ENCODE data around the gene CTNNA3. TPM values are rescaled to one million over a fixed set of nuclear protein-coding genes. Genes with fewer than 3 reads are reported as not detected.
"Not testable (repeated sequence)": the region's sequence is repeated elsewhere in the genome, so short reads cannot be mapped to it uniquely, and the experiment has no call there.

CTNNA3 gene
- total RNA-seq, 4 donors from 2014 or later = 0.47 to 3.3 (median 0.80) TPM; not detected in 1

DNA sequence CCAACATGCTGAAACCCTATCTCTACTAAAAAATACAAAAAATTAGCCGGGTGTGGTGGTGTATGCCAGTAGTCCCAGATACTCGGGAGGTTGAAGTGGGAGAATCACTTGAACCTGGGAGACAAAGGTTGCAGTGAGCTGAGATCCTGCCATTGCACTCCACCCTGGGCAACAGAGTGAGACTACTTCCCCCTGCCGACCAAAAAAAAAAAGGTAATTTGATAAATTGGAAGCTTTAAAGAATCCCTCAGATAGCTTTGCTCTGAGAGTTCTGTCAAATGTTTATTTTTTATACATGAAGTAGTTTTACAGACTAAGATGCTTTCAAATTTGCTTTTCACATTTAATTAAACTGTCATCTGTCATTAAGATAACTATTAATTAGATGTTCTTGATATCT lies 1333.5 kb downstream of the CTNNA3 start:
- DNase-seq = no peak
- no peak overlapping the region for H3K27ac ChIP-seq
- H3K9me3 ChIP-seq = no peaks in the 10 kb centered on the region
- H3K27me3 ChIP-seq = no peaks in the 10 kb centered on the region
- TF ChIP-seq POLR2A (IDR thresholded peaks at IDR 0.05) = no peak
- TF ChIP-seq, protein P1, sequence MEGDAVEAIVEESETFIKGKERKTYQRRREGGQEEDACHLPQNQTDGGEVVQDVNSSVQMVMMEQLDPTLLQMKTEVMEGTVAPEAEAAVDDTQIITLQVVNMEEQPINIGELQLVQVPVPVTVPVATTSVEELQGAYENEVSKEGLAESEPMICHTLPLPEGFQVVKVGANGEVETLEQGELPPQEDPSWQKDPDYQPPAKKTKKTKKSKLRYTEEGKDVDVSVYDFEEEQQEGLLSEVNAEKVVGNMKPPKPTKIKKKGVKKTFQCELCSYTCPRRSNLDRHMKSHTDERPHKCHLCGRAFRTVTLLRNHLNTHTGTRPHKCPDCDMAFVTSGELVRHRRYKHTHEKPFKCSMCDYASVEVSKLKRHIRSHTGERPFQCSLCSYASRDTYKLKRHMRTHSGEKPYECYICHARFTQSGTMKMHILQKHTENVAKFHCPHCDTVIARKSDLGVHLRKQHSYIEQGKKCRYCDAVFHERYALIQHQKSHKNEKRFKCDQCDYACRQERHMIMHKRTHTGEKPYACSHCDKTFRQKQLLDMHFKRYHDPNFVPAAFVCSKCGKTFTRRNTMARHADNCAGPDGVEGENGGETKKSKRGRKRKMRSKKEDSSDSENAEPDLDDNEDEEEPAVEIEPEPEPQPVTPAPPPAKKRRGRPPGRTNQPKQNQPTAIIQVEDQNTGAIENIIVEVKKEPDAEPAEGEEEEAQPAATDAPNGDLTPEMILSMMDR (IDR thresholded peaks at IDR 0.05) = no peak
- no peak overlapping the region for H3K4me3 ChIP-seq
- no peaks in the 10 kb centered on the region for H3K36me3 ChIP-seq
- no peaks in the 10 kb centered on the region for H3K4me1 ChIP-seq

DNA sequence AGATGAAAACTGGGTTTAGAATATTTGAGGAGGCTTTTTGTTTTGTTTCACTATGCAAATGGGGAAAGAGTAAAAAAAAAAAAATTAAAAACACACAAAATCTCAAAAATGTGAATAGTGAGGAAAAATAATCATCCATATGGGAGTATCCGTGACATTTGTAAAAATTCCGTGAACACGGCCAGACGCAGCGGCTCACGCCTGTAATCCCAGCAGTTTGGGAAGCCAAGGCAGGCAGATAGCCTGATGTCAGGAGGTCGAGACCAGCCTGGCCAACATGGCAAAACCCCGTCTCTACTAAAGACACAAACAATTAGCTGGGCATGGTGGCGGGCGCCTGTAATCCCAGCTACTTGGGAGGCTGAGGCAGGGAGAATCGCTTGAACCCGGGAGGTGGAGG lies 1342.2 kb downstream of the CTNNA3 start:
- not testable (repeated sequence) for H3K27ac ChIP-seq, H3K4me3 ChIP-seq, H3K27me3 ChIP-seq, H3K36me3 ChIP-seq, DNase-seq, H3K4me1 ChIP-seq, H3K9me3 ChIP-seq

DNA sequence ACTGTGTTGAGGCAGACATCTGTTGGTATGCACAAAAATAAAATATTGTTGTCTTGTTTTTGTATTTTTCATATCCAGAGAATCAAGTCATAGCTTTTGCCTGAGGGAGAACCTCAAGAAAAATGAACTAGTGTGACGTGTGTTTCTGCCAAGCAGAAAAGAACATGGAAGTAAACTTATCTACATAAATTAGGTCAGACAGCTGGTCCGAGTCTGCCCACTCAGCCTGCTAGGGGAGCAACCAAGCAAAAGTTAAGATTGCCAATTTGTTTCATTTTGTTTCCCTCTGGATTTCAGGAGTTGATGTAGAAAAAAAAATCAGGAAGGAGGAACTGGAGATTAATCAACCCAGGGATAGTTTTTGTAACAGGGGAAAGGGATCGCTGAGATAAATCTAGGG lies 1342.6 kb downstream of the CTNNA3 start:
- Histone ChIP-seq H3K27ac (no peak overlapping the region), H3K4me1 (no peaks in the 10 kb centered on the region), H3K9me3 (no peaks in the 10 kb centered on the region), H3K27me3 (no peaks in the 10 kb centered on the region), H3K36me3 (no peaks in the 10 kb centered on the region), H3K4me3 (no peak overlapping the region)
- no peak for DNase-seq
- TF ChIP-seq POLR2A (IDR thresholded peaks at IDR 0.05) = no peak
- TF ChIP-seq, protein P1 (IDR thresholded peaks at IDR 0.05) = no peak

DNA sequence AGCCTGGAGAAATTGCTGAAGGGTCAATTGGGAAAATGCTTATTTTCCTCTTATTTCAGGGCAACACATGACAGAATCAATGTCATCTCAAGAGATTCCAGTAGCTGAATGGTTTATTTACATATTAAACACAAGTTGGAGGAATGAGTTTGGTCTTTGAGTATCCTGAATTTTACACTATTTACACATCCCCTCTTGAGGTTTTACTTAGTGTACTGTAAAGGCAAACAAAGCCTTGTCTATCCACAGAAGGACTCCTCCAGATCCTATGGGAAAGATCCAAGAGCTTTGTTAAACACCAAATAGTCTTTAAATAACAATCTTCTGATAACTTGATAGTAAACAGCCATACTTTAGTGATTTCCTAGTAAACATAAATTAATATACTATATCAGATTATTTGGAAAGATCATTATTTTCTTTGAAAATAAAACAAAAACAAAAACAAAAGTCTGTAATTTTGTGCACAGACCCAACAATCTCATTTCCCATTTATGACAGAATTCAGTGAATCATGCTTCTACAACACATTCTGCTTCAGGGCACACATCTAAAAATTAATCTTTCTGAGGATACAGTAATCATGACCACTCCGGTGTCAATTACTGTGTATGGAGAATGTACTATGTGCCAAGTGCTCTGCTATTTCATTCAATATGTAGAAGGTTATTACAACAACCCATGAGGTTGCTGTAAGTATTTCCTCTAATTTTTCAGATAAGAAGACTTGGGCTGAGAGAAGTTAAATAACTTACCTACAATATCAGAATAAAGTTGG lies 1345.2 kb downstream of the CTNNA3 start:
- TF ChIP-seq POLR2A (IDR thresholded peaks at IDR 0.05) = no peak
- TF ChIP-seq, protein P1 (IDR thresholded peaks at IDR 0.05) = no peak
- DNase-seq = no peak
- Histone ChIP-seq H3K4me3 (no peak overlapping the region), H3K27ac (no peak overlapping the region), H3K9me3 (no peaks in the 10 kb centered on the region), H3K36me3 (no peaks in the 10 kb centered on the region), H3K4me1 (no peaks in the 10 kb centered on the region), H3K27me3 (no peaks in the 10 kb centered on the region)

DNA sequence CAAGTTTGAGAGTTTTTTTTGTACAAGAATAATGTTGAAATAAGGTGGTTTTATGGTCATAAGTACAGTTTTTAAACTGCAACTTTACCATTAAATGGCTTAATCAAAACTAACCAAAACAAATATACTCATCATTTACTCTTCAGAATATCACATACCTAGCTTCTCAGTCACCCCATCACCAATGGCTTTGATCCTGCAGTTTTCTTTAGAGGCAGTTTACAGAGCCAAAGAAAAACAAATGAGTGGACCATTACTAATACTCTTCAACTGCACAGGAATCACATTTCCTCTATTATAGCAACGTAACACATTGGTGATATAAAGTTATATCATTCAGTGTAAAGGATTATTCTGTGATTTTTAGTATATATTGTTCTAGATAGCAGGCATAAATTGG lies 1346.3 kb downstream of the CTNNA3 start:
- TF ChIP-seq POLR2A (IDR thresholded peaks at IDR 0.05) = no peak
- TF ChIP-seq, protein P1 (IDR thresholded peaks at IDR 0.05) = no peak
- Histone ChIP-seq H3K36me3 (no peaks in the 10 kb centered on the region), H3K9me3 (no peaks in the 10 kb centered on the region), H3K4me1 (no peaks in the 10 kb centered on the region), H3K27ac (no peak overlapping the region), H3K4me3 (no peak overlapping the region), H3K27me3 (no peaks in the 10 kb centered on the region)
- no peak for DNase-seq

DNA sequence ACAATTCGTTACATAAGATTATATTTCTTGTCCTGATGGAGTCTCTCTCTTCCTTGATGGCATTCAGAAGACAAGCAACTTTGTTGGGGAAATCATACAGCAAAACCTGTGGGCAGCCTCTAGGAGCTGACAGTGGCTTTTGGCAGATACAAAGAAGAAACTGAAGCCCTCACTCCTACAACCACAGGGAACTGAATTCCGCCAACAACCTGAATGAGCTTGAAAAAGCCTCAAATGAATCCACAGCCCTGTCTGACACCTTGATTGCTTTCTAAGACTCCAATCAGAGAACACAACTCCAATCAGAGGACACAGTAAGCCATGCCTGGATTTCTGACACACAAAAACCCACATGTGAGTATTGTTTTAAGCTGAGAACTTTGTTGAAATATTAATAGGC lies 1346.9 kb downstream of the CTNNA3 start:
- Histone ChIP-seq H3K27me3 (no peaks in the 10 kb centered on the region), H3K4me1 (no peaks in the 10 kb centered on the region)
- DNase-seq = no peak

More for the DNA sequence above, 1346.9 kb downstream of the CTNNA3 start:
- Histone ChIP-seq H3K36me3 (no peaks in the 10 kb centered on the region), H3K4me3 (no peak overlapping the region), H3K9me3 (no peaks in the 10 kb centered on the region), H3K27ac (no peak overlapping the region)
- TF ChIP-seq, protein P1 (IDR thresholded peaks at IDR 0.05) = no peak
- no peak for TF ChIP-seq POLR2A (IDR thresholded peaks at IDR 0.05)
